Mesenchymal stem cell (in vitro differentiated cells and primary cell): ENCODE results near the gene TRPM2.

Experiments used
- DNase-seq: peaks from one replicate; pipeline ENCODE4 v3.0.0-alpha.2; 2013
- H2AFZ ChIP-seq: one replicate; pipeline ENCODE4 v1.6.1; 2013; ENCODE audit warnings: low read depth, mild to moderate bottlenecking, control low read depth, inconsistent platforms, low read length, moderate library complexity
- H2AK5ac ChIP-seq: 2 replicates; pipeline ENCODE4 v1.6.1; 2013; ENCODE audit warnings: low read length, moderate library complexity, mild to moderate bottlenecking, inconsistent platforms; ENCODE audit not compliant: severe bottlenecking
- H2BK120ac ChIP-seq: one replicate; pipeline ENCODE4 v1.6.1; 2013; ENCODE audit warnings: low read depth, mild to moderate bottlenecking, inconsistent platforms, low read length, moderate library complexity
- H2BK12ac ChIP-seq, 2 experiments: one replicate each; pipeline ENCODE4 v1.6.1; 2013; ENCODE audit warnings: inconsistent platforms in 2 of 2, low read length in 2 of 2, mild to moderate bottlenecking in 2 of 2, moderate library complexity in 2 of 2, control low read depth in 1 of 2
- H2BK15ac ChIP-seq: one replicate; pipeline ENCODE4 v1.6.1; 2013; ENCODE audit warnings: mild to moderate bottlenecking, low read depth, inconsistent platforms; ENCODE audit not compliant: poor library complexity, severe bottlenecking
- H2BK5ac ChIP-seq: 2 replicates; pipeline ENCODE4 v1.6.1; 2013; ENCODE audit warnings: low read depth, mild to moderate bottlenecking, low read length, control low read depth, inconsistent platforms; ENCODE audit not compliant: poor library complexity, severe bottlenecking
- H3K14ac ChIP-seq, 2 experiments: one replicate each; pipeline ENCODE4 v1.6.1; 2013; ENCODE audit warnings: inconsistent platforms in 2 of 2, low read length in 2 of 2, control low read depth in 1 of 2, mild to moderate bottlenecking in 1 of 2, moderate library complexity in 1 of 2
- H3K18ac ChIP-seq, 2 experiments: one replicate each; pipeline ENCODE4 v1.6.1; 2013; ENCODE audit warnings: inconsistent platforms in 2 of 2, low read length in 2 of 2, control low read depth in 1 of 2, low read depth in 1 of 2, mild to moderate bottlenecking in 1 of 2
- H3K23ac ChIP-seq, 2 experiments: one replicate each; pipeline ENCODE4 v1.6.1; 2013; ENCODE audit warnings: inconsistent platforms in 2 of 2, low read length in 2 of 2, mild to moderate bottlenecking in 2 of 2, moderate library complexity in 2 of 2, control low read depth in 1 of 2
- H3K27ac ChIP-seq: 2 replicates; pipeline ENCODE4 v1.5.1; 2013; ENCODE audit warnings: mild to moderate bottlenecking, moderate library complexity, low read length, control low read depth, inconsistent platforms; ENCODE audit not compliant: poor library complexity, severe bottlenecking
- H3K27me3 ChIP-seq, 2 experiments: 2 replicates each; pipeline versions ENCODE4 v1.6.1 to v1.7.0; 2013; ENCODE audit warnings: low read length in 2 of 2, mild to moderate bottlenecking in 2 of 2, moderate library complexity in 2 of 2, control low read depth in 1 of 2, inconsistent platforms in 1 of 2; ENCODE audit not compliant: control insufficient read depth in 1 of 2, insufficient read depth in 1 of 2
- H3K36me3 ChIP-seq, 2 experiments: 2 replicates each; pipeline versions ENCODE4 v1.6.1 to v1.7.0; 2013; ENCODE audit warnings: low read length in 2 of 2, control low read depth in 1 of 2, inconsistent platforms in 1 of 2, low read depth in 1 of 2, mild to moderate bottlenecking in 1 of 2; ENCODE audit not compliant: insufficient read depth in 2 of 2, control insufficient read depth in 1 of 2
- H3K4ac ChIP-seq, 2 experiments: one replicate each; pipeline ENCODE4 v1.6.1; 2013; ENCODE audit warnings: inconsistent platforms in 2 of 2, low read length in 2 of 2, mild to moderate bottlenecking in 2 of 2, moderate library complexity in 2 of 2, control low read depth in 1 of 2, low read depth in 1 of 2
- H3K4me1 ChIP-seq: 2 replicates; pipeline ENCODE4 v1.6.1; 2013; ENCODE audit warnings: low read depth, low read length, control low read depth; ENCODE audit not compliant: control insufficient read depth, insufficient read depth
- H3K4me2 ChIP-seq: 2 replicates; pipeline ENCODE4 v1.6.1; 2013; ENCODE audit warnings: low read length, mild to moderate bottlenecking, inconsistent platforms; ENCODE audit not compliant: poor library complexity, severe bottlenecking
- H3K4me3 ChIP-seq, 2 experiments: 2 replicates each; pipeline versions ENCODE4 v1.5.1 to v1.7.0; 2013; ENCODE audit warnings: low read length in 2 of 2, mild to moderate bottlenecking in 2 of 2, control low read depth in 1 of 2, low read depth in 1 of 2; ENCODE audit not compliant: insufficient read depth in 1 of 2
- H3K79me1 ChIP-seq: replicated peaks from 2 replicates; pipeline ENCODE4 v1.6.1; 2013; ENCODE audit warnings: mild to moderate bottlenecking, control low read depth, low read length, inconsistent platforms; ENCODE audit not compliant: poor library complexity, severe bottlenecking
- H3K9ac ChIP-seq: 2 replicates; pipeline ENCODE4 v1.7.0; 2013; ENCODE audit warnings: mild to moderate bottlenecking, low read length, moderate library complexity
- H3K9me3 ChIP-seq: 2 replicates; pipeline ENCODE4 v1.7.0; 2013; ENCODE audit warnings: mild to moderate bottlenecking, low read length; ENCODE audit not compliant: control insufficient read depth
- H4K8ac ChIP-seq: one replicate; pipeline ENCODE4 v1.6.1; 2013; ENCODE audit warnings: inconsistent platforms, mild to moderate bottlenecking, low read length, moderate library complexity
- H4K91ac ChIP-seq: one replicate; pipeline ENCODE4 v1.6.1; 2013; ENCODE audit warnings: mild to moderate bottlenecking, low read length, inconsistent platforms
- WGBS: methylation state at CpG from one replicate; pipeline ENCODE4 v1.1.7; 2013; ENCODE audit warnings: mixed read lengths; 5-methylcytosine and 5-hydroxymethylcytosine counted together

Gene TRPM2

GRCh38 chr21:44439211-44439600, 85.8 kb downstream of the TRPM2 start:
- H3K36me3 ChIP-seq, result no peaks in the 10 kb centered on the region
- no peaks in the 10 kb centered on the region for H3K79me1 ChIP-seq
- H3K9me3 ChIP-seq, result no peaks in the 10 kb centered on the region
- H2AFZ ChIP-seq, result no peak overlapping the region
- no peak overlapping the region for H2BK120ac ChIP-seq
- no peak overlapping the region for H3K27ac ChIP-seq
- no peak overlapping the region for H2BK5ac ChIP-seq
- H3K9ac ChIP-seq, result no peak overlapping the region
- no peak for DNase-seq
- no peak overlapping the region for H3K4me3 ChIP-seq
- no peak overlapping the region for H3K4me2 ChIP-seq
- H3K4me1 ChIP-seq, result peaks cover 2% of the 10 kb centered on the region
- H2AK5ac ChIP-seq, result no peak overlapping the region
- no peak overlapping the region for H4K8ac ChIP-seq
- H2BK12ac ChIP-seq, result no peak overlapping the region
- H2BK15ac ChIP-seq, result no peak overlapping the region
- 85% methylated on average over 11 of the region's 11 CpGs for WGBS
- H3K14ac ChIP-seq, result no peak overlapping the region
- H3K4ac ChIP-seq, result no peak overlapping the region
- H3K27me3 ChIP-seq, result peaks cover 0 to 11% of the 10 kb centered on the region in 2 experiments
- no peak overlapping the region for H3K23ac ChIP-seq
- no peak overlapping the region for H3K18ac ChIP-seq
- no peak overlapping the region for H4K91ac ChIP-seq

- no peak for DNase-seq
These were observed 87.0 kb downstream of the TRPM2 start for GRCh38 chr21:44440241-44441040.

GRCh38 chr21:44441041-44441400, 87.6 kb downstream of the TRPM2 start:
- Histone ChIP-seq H2AK5ac (no peak overlapping the region), H3K79me1 (no peaks in the 10 kb centered on the region), H3K27ac (no peak overlapping the region), H3K9me3 (no peaks in the 10 kb centered on the region), H3K4me3 (no peak overlapping the region), H3K9ac (no peak overlapping the region), H3K36me3 (no peaks in the 10 kb centered on the region), H3K18ac (no peak overlapping the region), H2BK15ac (no peak overlapping the region), H3K27me3 (peaks cover 0 to 27% of the 10 kb centered on the region in 2 experiments), H2BK120ac (no peak overlapping the region), H3K4me1 (no peaks in the 10 kb centered on the region), H4K8ac (no peak overlapping the region), H3K4ac (no peak overlapping the region), H2BK5ac (no peak overlapping the region), H3K14ac (no peak overlapping the region), H4K91ac (no peak overlapping the region), H2BK12ac (no peak overlapping the region), H3K4me2 (no peak overlapping the region), H3K23ac (no peak overlapping the region), H2AFZ (no peak overlapping the region)
- WGBS, result 84% methylated on average over 10 of the region's 10 CpGs
- no peak for DNase-seq

More at GRCh38 chr21:44440241-44441040, 87.0 kb downstream of the TRPM2 start:
- Histone ChIP-seq H4K91ac (no peak overlapping the region), H2BK12ac (no peak overlapping the region), H3K36me3 (no peaks in the 10 kb centered on the region), H2BK120ac (no peak overlapping the region), H2BK15ac (no peak overlapping the region), H3K4me2 (no peak overlapping the region), H3K4ac (no peak overlapping the region), H2AK5ac (no peak overlapping the region), H3K18ac (no peak overlapping the region), H3K4me1 (no peaks in the 10 kb centered on the region), H3K14ac (no peak overlapping the region), H4K8ac (no peak overlapping the region), H3K23ac (no peak overlapping the region), H3K27ac (no peak overlapping the region), H3K9ac (no peak overlapping the region), H3K79me1 (no peaks in the 10 kb centered on the region), H3K9me3 (no peaks in the 10 kb centered on the region), H3K4me3 (peak overlapping the region in 1 of 2 experiments; percentile 23), H3K27me3 (peaks cover 0 to 22% of the 10 kb centered on the region in 2 experiments), H2BK5ac (no peak overlapping the region), H2AFZ (no peak overlapping the region)
- WGBS, result 79% methylated on average over 29 of the region's 33 CpGs

- Histone ChIP-seq H2BK12ac (no peak overlapping the region), H3K9me3 (no peaks in the 10 kb centered on the region), H2AK5ac (no peak overlapping the region), H3K4ac (no peak overlapping the region), H4K91ac (no peak overlapping the region), H2AFZ (no peak overlapping the region), H3K27me3 (peaks cover 0 to 32% of the 10 kb centered on the region in 2 experiments), H3K23ac (no peak overlapping the region), H3K79me1 (no peaks in the 10 kb centered on the region), H3K36me3 (no peaks in the 10 kb centered on the region), H3K4me1 (no peaks in the 10 kb centered on the region), H4K8ac (no peak overlapping the region), H2BK120ac (no peak overlapping the region), H2BK15ac (no peak overlapping the region), H3K4me3 (no peak overlapping the region), H3K27ac (no peak overlapping the region), H3K4me2 (no peak overlapping the region), H2BK5ac (no peak overlapping the region), H3K18ac (no peak overlapping the region), H3K14ac (no peak overlapping the region), H3K9ac (no peak overlapping the region)
- WGBS, result 91% methylated on average over 20 of the region's 20 CpGs
- no peak for DNase-seq
These were observed 88.3 kb downstream of the TRPM2 start for GRCh38 chr21:44441581-44442265.
